HTERT RPE-1 (cell line): ENCODE results near the gene TRPM6.

ENCODE experiments used
- in situ Hi-C: fragments of 300-500 bp; cut with MboI; formaldehyde crosslinking; loops from 4 replicates; pipeline ENCODE4 v1.14.3; 2020; ENCODE audit warnings: low sequenced_read_pairs

The TRPM6 gene

GRCh38 chr9:74721696-74722660 lies 165.7 kb downstream of the TRPM6 start:
- in situ Hi-C loops = no loop called here

GRCh38 chr9:74719306-74719705 lies 168.4 kb downstream of the TRPM6 start:
- in situ Hi-C loops = no loop called here

- in situ Hi-C loops = no loop called here
These were observed 169.0 kb downstream of the TRPM6 start for GRCh38 chr9:74718709-74719108.

- in situ Hi-C loops = no loop called here
These were observed 176.4 kb downstream of the TRPM6 start for GRCh38 chr9:74711341-74711740.

GRCh38 chr9:74697535-74697934 lies 190.2 kb downstream of the TRPM6 start:
- in situ Hi-C loops = no loop called here

GRCh38 chr9:74696520-74696919 lies 191.2 kb downstream of the TRPM6 start:
- in situ Hi-C loops = no loop called here

- in situ Hi-C loops = no loop called here
These were observed 196.7 kb downstream of the TRPM6 start for GRCh38 chr9:74691058-74691457.

- in situ Hi-C loops = no loop called here
These were observed 204.4 kb downstream of the TRPM6 start for GRCh38 chr9:74683322-74683721.

- in situ Hi-C loops = no loop called here
These were observed 205.8 kb downstream of the TRPM6 start for GRCh38 chr9:74681906-74682305.

GRCh38 chr9:74674077-74674476 lies 213.6 kb downstream of the TRPM6 start:
- in situ Hi-C loops = no loop called here
